ENCODE results near the gene SMYD3.

The SMYD3 gene

GRCh38 chr1:246530482-246530881, 23.4 kb upstream of the SMYD3 start:
- no peak overlapping the region for H3K4me2 ChIP-seq
- no peak for TF ChIP-seq CTCF (conservative IDR thresholded peaks at IDR 0.05; ENCODE audit: low read depth, low read length)
- H3K4me1 ChIP-seq (ENCODE audit: low read depth, poor library complexity, severe bottlenecking) = no peaks in the 10 kb centered on the region
- H2AFZ ChIP-seq (ENCODE audit: low read depth) = no peak overlapping the region
- H3K9ac ChIP-seq = no peak overlapping the region
- H3K79me2 ChIP-seq (ENCODE audit: insufficient read depth, low read depth) = no peaks in the 10 kb centered on the region
- H3K27me3 ChIP-seq (ENCODE audit: insufficient read depth, low read depth) = no peaks in the 10 kb centered on the region
- H3K36me3 ChIP-seq (ENCODE audit: insufficient read depth) = no peaks in the 10 kb centered on the region
- no peak overlapping the region for H3K27ac ChIP-seq
- no peak overlapping the region for H3K4me3 ChIP-seq (IDR thresholded peaks at IDR 0.05; ENCODE audit: insufficient read depth, low read depth, low read length)
- H4K20me1 ChIP-seq (ENCODE audit: insufficient read depth) = no peaks in the 10 kb centered on the region

- Histone ChIP-seq H3K27me3 (ENCODE audit: insufficient read depth, low read depth) (no peaks in the 10 kb centered on the region), H3K4me3 (IDR thresholded peaks at IDR 0.05; ENCODE audit: insufficient read depth, low read depth, low read length) (no peak overlapping the region), H3K36me3 (ENCODE audit: insufficient read depth) (no peaks in the 10 kb centered on the region), H2AFZ (ENCODE audit: low read depth) (no peak overlapping the region), H3K4me2 (no peak overlapping the region), H3K4me1 (ENCODE audit: low read depth, poor library complexity, severe bottlenecking) (no peaks in the 10 kb centered on the region), H4K20me1 (ENCODE audit: insufficient read depth) (no peaks in the 10 kb centered on the region), H3K79me2 (ENCODE audit: insufficient read depth, low read depth) (no peaks in the 10 kb centered on the region), H3K9ac (no peak overlapping the region), H3K27ac (no peak overlapping the region)
- no peak for TF ChIP-seq CTCF (conservative IDR thresholded peaks at IDR 0.05; ENCODE audit: low read depth, low read length)
Observed at GRCh38 chr1:246528933-246529731, 22.1 kb upstream of the SMYD3 start.

- no peak overlapping the region for H3K4me2 ChIP-seq
- H3K27ac ChIP-seq = no peak overlapping the region
- H4K20me1 ChIP-seq (ENCODE audit: insufficient read depth) = no peaks in the 10 kb centered on the region
- H3K4me3 ChIP-seq (IDR thresholded peaks at IDR 0.05; ENCODE audit: insufficient read depth, low read depth, low read length) = no peak overlapping the region
- TF ChIP-seq CTCF (conservative IDR thresholded peaks at IDR 0.05; ENCODE audit: low read depth, low read length) = no peak
- H3K36me3 ChIP-seq (ENCODE audit: insufficient read depth) = no peaks in the 10 kb centered on the region
- no peak overlapping the region for H2AFZ ChIP-seq (ENCODE audit: low read depth)
- H3K27me3 ChIP-seq (ENCODE audit: insufficient read depth, low read depth) = no peaks in the 10 kb centered on the region
- H3K79me2 ChIP-seq (ENCODE audit: insufficient read depth, low read depth) = no peaks in the 10 kb centered on the region
- H3K4me1 ChIP-seq (ENCODE audit: low read depth, poor library complexity, severe bottlenecking) = no peaks in the 10 kb centered on the region
- no peak overlapping the region for H3K9ac ChIP-seq
Observed at GRCh38 chr1:246527402-246528088, 20.5 kb upstream of the SMYD3 start.

- no peak overlapping the region for H2AFZ ChIP-seq (ENCODE audit: low read depth)
Observed at GRCh38 chr1:246526915-246527314, 19.8 kb upstream of the SMYD3 start.

More at GRCh38 chr1:246526915-246527314, 19.8 kb upstream of the SMYD3 start:
- H3K79me2 ChIP-seq (ENCODE audit: insufficient read depth, low read depth) = no peaks in the 10 kb centered on the region
- no peak for TF ChIP-seq CTCF (conservative IDR thresholded peaks at IDR 0.05; ENCODE audit: low read depth, low read length)
- no peaks in the 10 kb centered on the region for H3K4me1 ChIP-seq (ENCODE audit: low read depth, poor library complexity, severe bottlenecking)
- H3K4me2 ChIP-seq = no peak overlapping the region
- no peaks in the 10 kb centered on the region for H4K20me1 ChIP-seq (ENCODE audit: insufficient read depth)
- H3K36me3 ChIP-seq (ENCODE audit: insufficient read depth) = no peaks in the 10 kb centered on the region
- no peak overlapping the region for H3K27ac ChIP-seq
- no peak overlapping the region for H3K9ac ChIP-seq
- H3K4me3 ChIP-seq (IDR thresholded peaks at IDR 0.05; ENCODE audit: insufficient read depth, low read depth, low read length) = no peak overlapping the region
- no peaks in the 10 kb centered on the region for H3K27me3 ChIP-seq (ENCODE audit: insufficient read depth, low read depth)
